ENCODE measurements around the gene SRPK2.

GRCh38 chr7:105210721-105211205 lies 178.0 kb downstream of the SRPK2 start:
- no peak for TF ChIP-seq CTCF (IDR thresholded peaks at IDR 0.05)
- no peak for TF ChIP-seq EZH2 (IDR thresholded peaks at IDR 0.05)

All from neural progenitor cell (in vitro differentiated cells).